Endothelial cell of umbilical vein (primary cell): Measurements from ENCODE around the gene UBXN2A.

ENCODE experiments used
- TF ChIP-seq, protein P1 (sequence below), 2 donors: IDR thresholded peaks; 1 replicate in 1 of 2; 2 replicates in 1 of 2; pipeline ENCODE4 v1.5.1; 2011; ENCODE audit warnings: low read length in 2 of 2, mild to moderate bottlenecking in 2 of 2, moderate library complexity in 2 of 2, control low read depth in 1 of 2, inconsistent platforms in 1 of 2, low read depth in 1 of 2; ENCODE audit not compliant: insufficient read depth in 1 of 2; ENCODE audit errors: extremely low read depth in 1 of 2
- TF ChIP-seq, protein P2 (sequence below): IDR thresholded peaks from 2 replicates; pipeline ENCODE4 v1.6.1; 2011; ENCODE audit not compliant: insufficient read depth, insufficient read length

DNA sequence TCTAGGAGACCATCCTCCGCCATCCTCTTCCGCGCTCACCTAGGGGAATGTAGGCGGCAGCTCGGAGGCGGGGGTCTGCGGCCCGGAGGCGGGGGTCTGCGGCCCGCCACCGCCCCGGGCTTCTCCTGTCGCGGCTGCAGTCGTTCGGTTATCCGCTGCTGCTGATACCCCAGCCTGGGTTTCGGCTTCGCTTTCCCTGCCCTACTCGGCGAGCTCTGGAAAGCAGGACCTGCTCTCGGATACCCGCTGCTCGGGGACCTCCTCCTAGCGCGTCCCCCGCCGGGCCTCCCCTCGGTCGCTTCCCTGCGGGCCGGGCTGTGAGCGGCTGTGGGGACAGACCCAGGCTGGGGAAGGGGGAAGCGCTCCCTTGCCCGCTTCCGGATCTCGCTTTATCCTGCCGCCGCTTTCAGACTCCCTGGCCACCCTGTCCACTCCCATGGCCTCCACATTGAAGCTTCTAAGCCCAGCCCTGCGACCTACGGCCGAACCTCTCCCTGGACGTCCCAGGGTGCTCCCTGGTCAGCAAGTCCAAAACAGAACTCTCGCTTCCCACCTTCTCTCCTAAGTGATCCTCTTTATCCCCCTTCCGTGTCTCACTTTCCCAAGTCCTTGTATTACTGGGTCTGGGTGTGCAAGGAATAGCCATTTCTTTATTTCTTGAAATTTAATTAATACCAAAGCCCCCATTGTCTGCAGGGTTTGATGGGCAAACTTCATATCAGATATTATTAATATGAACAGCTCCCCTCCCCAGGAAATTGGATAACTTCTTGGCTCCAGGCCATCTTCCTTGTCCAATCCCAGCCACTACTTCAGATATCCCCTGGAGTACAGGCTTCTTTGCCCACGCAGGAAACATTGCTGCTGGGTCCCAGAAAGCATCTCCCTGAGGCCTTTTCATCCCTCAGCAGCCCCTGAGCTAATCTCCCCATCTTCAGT, 110.0 kb downstream of the UBXN2A start:
- TF ChIP-seq, protein P1, sequence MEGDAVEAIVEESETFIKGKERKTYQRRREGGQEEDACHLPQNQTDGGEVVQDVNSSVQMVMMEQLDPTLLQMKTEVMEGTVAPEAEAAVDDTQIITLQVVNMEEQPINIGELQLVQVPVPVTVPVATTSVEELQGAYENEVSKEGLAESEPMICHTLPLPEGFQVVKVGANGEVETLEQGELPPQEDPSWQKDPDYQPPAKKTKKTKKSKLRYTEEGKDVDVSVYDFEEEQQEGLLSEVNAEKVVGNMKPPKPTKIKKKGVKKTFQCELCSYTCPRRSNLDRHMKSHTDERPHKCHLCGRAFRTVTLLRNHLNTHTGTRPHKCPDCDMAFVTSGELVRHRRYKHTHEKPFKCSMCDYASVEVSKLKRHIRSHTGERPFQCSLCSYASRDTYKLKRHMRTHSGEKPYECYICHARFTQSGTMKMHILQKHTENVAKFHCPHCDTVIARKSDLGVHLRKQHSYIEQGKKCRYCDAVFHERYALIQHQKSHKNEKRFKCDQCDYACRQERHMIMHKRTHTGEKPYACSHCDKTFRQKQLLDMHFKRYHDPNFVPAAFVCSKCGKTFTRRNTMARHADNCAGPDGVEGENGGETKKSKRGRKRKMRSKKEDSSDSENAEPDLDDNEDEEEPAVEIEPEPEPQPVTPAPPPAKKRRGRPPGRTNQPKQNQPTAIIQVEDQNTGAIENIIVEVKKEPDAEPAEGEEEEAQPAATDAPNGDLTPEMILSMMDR (IDR thresholded peaks at IDR 0.05; ENCODE audit: extremely low read depth in 1 of 2, insufficient read depth in 1 of 2, low read depth in 1 of 2, low read length in 2 of 2) = no peak
- TF ChIP-seq, protein P2, sequence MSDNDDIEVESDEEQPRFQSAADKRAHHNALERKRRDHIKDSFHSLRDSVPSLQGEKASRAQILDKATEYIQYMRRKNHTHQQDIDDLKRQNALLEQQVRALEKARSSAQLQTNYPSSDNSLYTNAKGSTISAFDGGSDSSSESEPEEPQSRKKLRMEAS = no peak
